Stimulated activated CD8-positive, alpha-beta memory T cell treated with anti-CD3 and anti-CD28 coated beads, Interleukin-4, amount 100 ng/mL, for 24 hours (primary cell): ENCODE data around the gene SLC12A3.

ENCODE experiments used
- DNase-seq: peaks from one replicate; pipeline ENCODE4 v3.0.0-alpha.2; 2020; ENCODE audit warnings: low read depth

Gene SLC12A3

GRCh38 chr16:56943761-56944375, 78.9 kb downstream of the SLC12A3 start:
- DNase-seq = no peak

DNA sequence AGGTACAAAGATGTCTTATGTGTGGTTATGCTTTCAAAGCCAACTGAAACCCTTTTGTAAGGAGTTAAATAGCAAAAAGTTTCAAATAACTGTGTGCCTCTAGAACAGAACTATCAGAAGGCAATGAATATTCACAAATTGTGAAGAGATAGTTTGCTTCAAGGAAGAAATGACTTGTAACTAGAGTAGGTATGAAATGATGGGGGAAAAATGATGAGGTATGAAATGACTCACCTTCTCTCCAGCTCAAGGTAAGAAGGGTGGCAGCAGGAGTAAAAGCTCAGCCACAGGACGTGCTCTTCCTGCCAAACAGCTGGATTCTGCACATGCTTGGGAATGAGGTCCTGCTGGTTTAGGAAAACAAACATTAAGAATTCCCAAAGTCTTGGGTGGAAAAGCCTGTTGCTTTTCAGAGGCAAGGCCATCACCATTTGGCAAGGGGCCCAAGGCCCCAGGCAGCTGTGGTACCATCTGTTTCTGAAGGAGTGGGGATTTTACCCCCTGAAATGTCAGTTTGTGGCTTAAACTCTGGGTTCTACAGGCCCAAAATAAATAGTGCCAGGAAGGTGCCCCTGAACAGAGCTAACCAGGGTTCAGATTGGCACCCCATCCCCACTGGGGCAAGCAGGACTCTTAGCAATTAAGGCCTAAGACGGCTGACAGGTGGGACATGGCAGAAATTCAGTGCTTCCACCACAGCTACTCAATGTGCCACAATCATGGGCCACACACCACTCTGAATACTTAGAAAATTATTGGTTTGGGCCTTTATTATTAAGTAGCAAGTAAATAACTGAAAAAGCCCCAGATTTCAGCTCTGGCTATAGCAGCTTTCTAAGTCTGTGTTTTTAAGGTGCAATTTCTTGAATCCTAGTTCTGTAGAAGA, 80.2 kb downstream of the SLC12A3 start:
- DNase-seq = no peak

GRCh38 chr16:56945847-56946527, 81.0 kb downstream of the SLC12A3 start:
- DNase-seq = no peak

GRCh38 chr16:56946767-56947603, 82.0 kb downstream of the SLC12A3 start:
- DNase-seq = no peak

DNA sequence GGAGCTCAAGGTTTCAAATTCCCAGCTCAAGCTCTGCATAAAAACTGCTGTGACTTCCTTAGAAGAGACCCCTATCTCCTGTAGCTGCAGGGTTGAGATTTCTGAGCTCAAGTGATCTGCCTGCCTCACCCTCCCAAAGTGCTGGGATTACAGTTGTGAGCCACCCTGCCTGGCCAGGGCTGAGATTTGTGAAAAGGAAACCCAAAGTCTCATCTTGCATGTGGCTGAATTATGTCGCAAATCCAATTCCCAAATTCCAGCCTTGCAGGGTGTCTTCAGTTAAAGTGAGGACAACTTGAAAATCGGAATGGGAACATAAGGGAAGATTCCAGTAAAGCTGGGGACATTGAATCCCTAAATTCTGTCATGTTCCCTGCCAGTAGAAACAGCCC, 82.6 kb downstream of the SLC12A3 start:
- DNase-seq = no peak

DNA sequence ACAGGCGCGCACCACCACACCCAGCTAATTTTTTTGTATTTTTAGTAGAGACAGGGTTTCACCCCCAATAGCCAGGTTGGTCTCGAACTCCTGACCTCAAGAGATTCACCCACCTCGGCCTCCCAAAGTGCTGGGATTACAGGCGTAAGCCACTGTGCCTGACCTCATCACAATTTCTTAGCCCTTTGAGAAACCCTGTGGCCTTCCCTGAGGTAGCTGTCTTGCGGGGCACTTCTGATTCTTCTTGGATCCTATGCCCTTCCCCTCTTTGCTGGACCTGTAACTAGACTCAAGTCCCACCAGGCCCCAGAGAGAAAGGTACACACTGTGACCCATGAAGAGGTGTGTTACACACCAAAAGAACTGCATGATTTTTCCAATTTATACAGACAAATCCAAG, 83.2 kb downstream of the SLC12A3 start:
- no peak for DNase-seq

DNA sequence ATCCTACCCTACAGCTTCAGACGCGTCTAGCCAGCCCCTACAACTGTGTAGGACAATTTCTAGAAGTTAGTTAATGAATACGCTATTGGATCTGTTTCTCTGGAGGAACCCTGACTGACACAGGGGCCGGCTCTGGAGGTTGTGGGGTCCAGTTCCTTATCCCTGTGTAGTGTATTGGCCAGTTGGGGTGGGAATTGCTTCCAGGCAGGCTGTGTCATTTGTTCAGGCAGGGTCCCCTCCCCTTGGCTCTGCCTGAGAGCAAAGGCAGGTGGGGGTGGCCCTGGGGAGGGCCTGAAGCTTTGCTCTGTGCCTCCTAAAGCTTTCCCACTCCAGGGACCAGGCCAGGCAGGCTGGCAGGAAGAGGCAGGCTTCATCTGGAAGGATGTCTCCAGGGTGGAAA, 85.0 kb downstream of the SLC12A3 start:
- DNase-seq = no peak

DNA sequence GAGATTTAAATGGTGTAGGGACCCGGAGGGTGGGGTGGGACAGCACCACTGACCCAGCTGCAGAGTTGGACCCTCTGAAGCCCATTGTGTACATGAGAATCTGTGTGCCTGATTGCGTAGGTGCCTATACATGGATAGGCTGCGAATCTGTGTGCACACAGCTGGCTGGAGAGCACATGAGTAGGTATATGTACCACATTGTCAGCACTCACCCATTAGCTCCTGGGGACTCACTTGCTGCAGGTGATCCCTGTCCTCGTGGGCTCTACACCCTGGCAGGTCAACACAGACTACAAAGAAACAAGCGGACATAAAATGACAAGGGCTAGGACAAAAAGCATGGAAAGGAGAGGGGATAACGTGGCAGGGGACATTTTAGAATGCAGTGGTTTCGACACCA, 85.4 kb downstream of the SLC12A3 start:
- DNase-seq = no peak

- DNase-seq = no peak
These were observed 86.1 kb downstream of the SLC12A3 start for GRCh38 chr16:56950881-56951771.

DNA sequence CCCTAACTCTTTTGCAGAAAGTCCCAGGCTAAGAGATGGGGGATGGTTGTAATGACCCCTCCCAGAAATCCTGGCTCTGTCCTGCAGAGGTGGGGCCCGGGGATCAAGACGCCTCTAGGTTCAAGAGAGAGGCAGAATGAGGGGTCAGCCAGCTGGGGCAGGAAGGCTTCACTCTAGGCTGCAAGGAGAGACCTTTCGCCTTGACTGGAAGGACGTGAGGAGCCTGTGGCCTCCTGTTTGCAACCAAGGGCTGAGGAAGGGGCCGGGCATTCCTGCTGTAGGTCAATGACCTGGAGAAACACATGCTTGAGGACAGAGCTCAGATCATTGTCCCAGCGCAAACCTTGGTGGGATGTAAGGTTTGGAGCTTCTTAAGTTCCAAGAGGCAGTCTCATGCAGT, 88.0 kb downstream of the SLC12A3 start:
- no peak for DNase-seq

GRCh38 chr16:56956076-56956475, 91.1 kb downstream of the SLC12A3 start:
- DNase-seq = no peak

GRCh38 chr16:56956756-56957155, 91.7 kb downstream of the SLC12A3 start:
- DNase-seq = no peak

- no peak for DNase-seq
These were observed 95.8 kb downstream of the SLC12A3 start for GRCh38 chr16:56960681-56961281.

GRCh38 chr16:56961386-56961785, 96.4 kb downstream of the SLC12A3 start:
- no peak for DNase-seq

DNA sequence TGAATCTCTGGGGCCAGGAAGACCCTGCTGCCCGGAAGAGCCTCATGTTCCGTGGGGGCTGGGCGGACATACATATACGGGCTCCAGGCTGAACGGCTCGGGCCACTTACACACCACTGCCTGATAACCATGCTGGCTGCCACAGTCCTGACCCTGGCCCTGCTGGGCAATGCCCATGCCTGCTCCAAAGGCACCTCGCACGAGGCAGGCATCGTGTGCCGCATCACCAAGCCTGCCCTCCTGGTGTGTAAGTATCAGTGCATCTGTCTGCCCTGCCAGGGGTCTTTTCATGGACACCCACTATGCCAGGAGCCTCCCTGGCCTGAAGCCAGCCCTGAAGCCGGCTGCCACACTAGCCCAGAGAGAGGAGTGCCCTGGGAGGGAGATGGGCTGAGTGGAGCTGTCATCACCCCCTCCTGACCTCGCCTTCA, 96.9 kb downstream of the SLC12A3 start, which contains the start of gene CETP:
TSS of gene CETP (plus strand) at position 100 of the 431 bp plus-strand sequence. CDS start at position 130, 30 bp downstream.
- no peak for DNase-seq

DNA sequence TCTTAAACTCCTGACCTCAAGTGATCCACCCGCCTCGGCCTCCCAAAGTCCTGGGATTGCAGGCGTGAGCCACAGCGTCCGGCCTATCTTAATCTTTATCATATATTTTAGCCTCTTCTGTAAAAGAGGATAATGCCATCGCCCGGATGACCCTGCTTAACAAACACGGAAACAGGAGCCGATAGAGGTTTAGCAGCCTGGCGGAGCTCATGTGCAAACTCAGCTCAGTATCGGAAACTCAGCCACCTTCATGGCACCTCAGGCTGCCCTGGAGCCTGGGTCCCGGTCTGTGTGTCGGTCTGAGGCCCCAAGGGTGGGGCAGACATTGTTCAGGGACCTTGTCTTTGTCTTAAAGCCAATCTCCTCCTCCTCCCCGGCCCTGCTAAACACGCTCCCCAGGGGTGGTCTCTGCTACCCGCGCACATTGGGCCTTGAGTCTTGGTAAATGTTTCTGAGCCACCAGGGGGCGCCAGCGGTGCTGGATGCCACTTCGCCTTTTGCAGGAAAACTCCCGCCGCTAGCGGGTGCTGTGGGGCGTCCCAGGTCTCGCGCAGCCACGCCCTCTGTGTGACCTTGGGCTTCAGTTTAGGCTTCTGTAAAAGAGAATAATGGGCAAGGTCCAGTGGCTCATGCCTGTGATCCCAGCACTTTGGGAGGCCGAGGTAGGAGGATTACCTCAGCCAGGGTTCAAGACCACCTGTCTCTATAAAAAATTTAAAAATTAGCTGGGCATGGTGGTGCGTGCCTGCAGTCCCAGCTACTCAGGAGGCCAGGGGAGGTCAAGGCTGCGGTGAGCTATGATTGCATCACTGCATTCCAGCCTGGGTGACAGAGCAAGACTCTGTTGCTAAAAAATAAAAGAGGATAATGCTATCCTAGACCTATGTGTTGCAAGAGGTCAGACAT, 99.5 kb downstream of the SLC12A3 start:
- DNase-seq = peak; percentile 93
